ENCODE data around the gene CPED1. TPM values are rescaled to one million over a fixed set of nuclear protein-coding genes. Genes with fewer than 3 reads are reported as not detected.

Gene CPED1
- total RNA-seq, 1 experiment from 2014 or later, result 1.8 TPM

DNA sequence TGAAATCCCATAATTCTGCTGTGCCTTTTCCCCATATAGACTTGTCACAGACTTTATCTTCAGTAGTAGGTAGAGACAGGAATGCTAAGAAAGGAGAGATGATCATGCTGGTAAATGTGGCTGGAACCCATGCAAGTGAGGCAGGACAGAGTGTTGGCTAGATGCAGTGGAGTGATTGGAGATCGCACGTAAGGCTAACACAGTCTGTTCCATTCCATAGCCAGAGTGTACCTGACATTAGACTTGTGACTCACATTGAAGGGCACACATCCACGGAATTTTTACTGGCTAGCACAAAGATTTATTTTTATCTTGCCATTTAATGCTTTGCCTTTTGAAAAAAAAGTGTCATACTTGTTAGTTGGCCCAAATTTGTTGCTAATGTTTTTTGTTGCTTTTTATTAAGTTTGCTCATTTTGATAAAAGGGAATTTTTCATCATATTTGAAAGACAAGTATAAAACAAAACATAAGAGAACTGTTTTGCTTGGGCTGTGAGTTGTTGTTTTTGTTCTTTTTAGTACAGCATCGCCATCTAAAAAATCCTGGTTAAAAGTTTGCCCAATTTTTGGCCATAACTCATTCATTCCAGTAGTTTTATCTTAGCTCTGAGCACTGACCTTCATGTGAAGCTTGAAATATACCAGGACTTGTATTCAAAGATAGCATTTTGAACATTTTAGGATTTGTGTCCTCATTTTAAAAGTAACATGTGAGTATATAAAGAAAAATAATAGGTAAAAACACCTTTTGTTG, 81.0 kb downstream of the CPED1 start:
- ChIA-PET CTCF (no interaction called here), POLR2A (ENCODE audit: unreplicated experiment) (interaction anchor here (0.6 kb wide), 1 partner anchor 81 kb away, joined by 3 read pairs; the partner anchor contains the start of gene CPED1)
- Histone ChIP-seq H3K27ac (ENCODE audit: low read length) (no peak overlapping the region), H4K20me1 (ENCODE audit: low read length) (no peaks in the 10 kb centered on the region), H3K36me3 (ENCODE audit: low read depth, low read length) (no peaks in the 10 kb centered on the region), H3K4me2 (ENCODE audit: low read length) (no peak overlapping the region), H3K4me1 (ENCODE audit: insufficient read depth, low read length) (peaks cover 8% of the 10 kb centered on the region; the same call in 1 of the 2 replicates), H3K9me2 (replicated peaks; ENCODE audit: low read length) (no peaks in the 10 kb centered on the region), H2AFZ (ENCODE audit: low read length) (no peak overlapping the region), H3K9me3 (ENCODE audit: low read length) (no peaks in the 10 kb centered on the region), H3K79me2 (ENCODE audit: low read length) (no peaks in the 10 kb centered on the region), H3K27me3 (ENCODE audit: low read length) (no peaks in the 10 kb centered on the region), H3F3A (ENCODE audit: low read length, unreplicated experiment) (no peaks in the 10 kb centered on the region), H3K4me3 (ENCODE audit: low read length) (no peak overlapping the region), H3K9ac (ENCODE audit: low read length) (no peak overlapping the region)
- DNase-seq (peak; percentile 40), ATAC-seq (peak; percentile 96)
- intact Hi-C loops (cut with micrococcal nuclease), result no loop called here
- TF ChIP-seq, protein P1, sequence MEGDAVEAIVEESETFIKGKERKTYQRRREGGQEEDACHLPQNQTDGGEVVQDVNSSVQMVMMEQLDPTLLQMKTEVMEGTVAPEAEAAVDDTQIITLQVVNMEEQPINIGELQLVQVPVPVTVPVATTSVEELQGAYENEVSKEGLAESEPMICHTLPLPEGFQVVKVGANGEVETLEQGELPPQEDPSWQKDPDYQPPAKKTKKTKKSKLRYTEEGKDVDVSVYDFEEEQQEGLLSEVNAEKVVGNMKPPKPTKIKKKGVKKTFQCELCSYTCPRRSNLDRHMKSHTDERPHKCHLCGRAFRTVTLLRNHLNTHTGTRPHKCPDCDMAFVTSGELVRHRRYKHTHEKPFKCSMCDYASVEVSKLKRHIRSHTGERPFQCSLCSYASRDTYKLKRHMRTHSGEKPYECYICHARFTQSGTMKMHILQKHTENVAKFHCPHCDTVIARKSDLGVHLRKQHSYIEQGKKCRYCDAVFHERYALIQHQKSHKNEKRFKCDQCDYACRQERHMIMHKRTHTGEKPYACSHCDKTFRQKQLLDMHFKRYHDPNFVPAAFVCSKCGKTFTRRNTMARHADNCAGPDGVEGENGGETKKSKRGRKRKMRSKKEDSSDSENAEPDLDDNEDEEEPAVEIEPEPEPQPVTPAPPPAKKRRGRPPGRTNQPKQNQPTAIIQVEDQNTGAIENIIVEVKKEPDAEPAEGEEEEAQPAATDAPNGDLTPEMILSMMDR (conservative IDR thresholded peaks at IDR 0.05; ENCODE audit: low read depth, low read length), result no peak
- TF ChIP-seq EZH2 (IDR thresholded peaks at IDR 0.05; ENCODE audit: low read length, unreplicated experiment) (no peak), EZH2phosphoT487 (IDR thresholded peaks at IDR 0.05; ENCODE audit: borderline replicate concordance, low read length) (no peak)
- no TSS peak for BruUV-seq (replicated peaks)

DNA sequence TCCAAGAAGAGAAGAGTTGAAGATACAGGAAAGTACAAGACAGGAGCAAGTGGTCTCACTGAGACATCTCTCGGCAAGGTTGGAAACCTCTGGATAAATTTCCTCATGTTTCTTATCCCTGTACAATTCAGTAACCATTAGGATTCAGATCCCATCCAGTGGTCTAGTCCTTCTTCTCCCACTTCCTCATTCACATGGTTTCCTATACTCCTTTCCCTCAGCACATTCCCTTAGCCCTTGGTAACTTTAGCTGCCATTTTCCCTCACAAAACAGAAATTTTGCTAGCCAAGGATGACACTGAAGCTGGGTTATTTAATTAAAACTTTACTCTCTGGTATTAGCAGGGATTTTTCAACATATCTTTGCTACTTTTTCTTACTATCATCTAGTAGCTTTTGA, 82.6 kb downstream of the CPED1 start:
- no peak overlapping the region for H3K4me3 ChIP-seq (ENCODE audit: low read length)
- H2AFZ ChIP-seq (ENCODE audit: low read length), result no peak overlapping the region
- H3K9ac ChIP-seq (ENCODE audit: low read length), result no peak overlapping the region
- no peak for ATAC-seq
- no peaks in the 10 kb centered on the region for H4K20me1 ChIP-seq (ENCODE audit: low read length)
- H3K4me1 ChIP-seq (ENCODE audit: insufficient read depth, low read length), result peaks cover 12% of the 10 kb centered on the region
- H3K36me3 ChIP-seq (ENCODE audit: low read depth, low read length), result no peaks in the 10 kb centered on the region
- no peaks in the 10 kb centered on the region for H3K9me2 ChIP-seq (replicated peaks; ENCODE audit: low read length)
- no peaks in the 10 kb centered on the region for H3K9me3 ChIP-seq (ENCODE audit: low read length)
- no peaks in the 10 kb centered on the region for H3K27me3 ChIP-seq (ENCODE audit: low read length)
- no peaks in the 10 kb centered on the region for H3F3A ChIP-seq (ENCODE audit: low read length, unreplicated experiment)
- no peak for DNase-seq
- no peak overlapping the region for H3K27ac ChIP-seq (ENCODE audit: low read length)
- H3K4me2 ChIP-seq (ENCODE audit: low read length), result no peak overlapping the region
- intact Hi-C loops (cut with micrococcal nuclease), result no loop called here
- no peak for TF ChIP-seq EZH2phosphoT487 (IDR thresholded peaks at IDR 0.05; ENCODE audit: borderline replicate concordance, low read length)
- TF ChIP-seq, protein P1 (conservative IDR thresholded peaks at IDR 0.05; ENCODE audit: low read depth, low read length), result no peak
- ChIA-PET CTCF (no interaction called here), POLR2A (ENCODE audit: unreplicated experiment) (no interaction called here)
- BruUV-seq (replicated peaks), result no TSS peak
- no peaks in the 10 kb centered on the region for H3K79me2 ChIP-seq (ENCODE audit: low read length)

DNA sequence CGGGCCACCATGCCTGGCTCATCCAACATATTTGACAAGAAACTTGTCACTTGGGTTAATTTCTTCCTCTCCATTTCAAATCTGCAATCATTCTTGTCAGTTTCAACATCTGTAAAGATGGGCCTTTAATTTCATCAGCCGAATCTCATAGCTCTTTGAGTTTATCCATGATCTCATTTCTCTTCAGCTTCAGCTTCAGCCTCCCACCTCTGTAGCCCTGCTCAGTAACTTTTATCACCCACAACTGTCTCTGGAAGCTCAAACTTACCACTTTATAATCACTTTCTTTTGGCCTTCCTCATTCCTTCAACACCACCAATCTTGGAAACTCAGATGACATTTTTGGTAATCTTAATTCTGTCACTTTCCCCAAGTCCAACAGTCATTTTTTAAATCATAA, 83.2 kb downstream of the CPED1 start:
- TF ChIP-seq EZH2phosphoT487 (IDR thresholded peaks at IDR 0.05; ENCODE audit: borderline replicate concordance, low read length) (no peak), EZH2 (IDR thresholded peaks at IDR 0.05; ENCODE audit: low read length, unreplicated experiment) (no peak)
- TF ChIP-seq, protein P1 (conservative IDR thresholded peaks at IDR 0.05; ENCODE audit: low read depth, low read length), result no peak
- DNase-seq (no peak), ATAC-seq (no peak)
- Histone ChIP-seq H2AFZ (ENCODE audit: low read length) (no peak overlapping the region), H4K20me1 (ENCODE audit: low read length) (no peaks in the 10 kb centered on the region), H3K9me2 (replicated peaks; ENCODE audit: low read length) (no peaks in the 10 kb centered on the region), H3K4me3 (ENCODE audit: low read length) (no peak overlapping the region), H3K4me1 (ENCODE audit: insufficient read depth, low read length) (peaks cover 17% of the 10 kb centered on the region), H3K9ac (ENCODE audit: low read length) (no peak overlapping the region), H3K79me2 (ENCODE audit: low read length) (no peaks in the 10 kb centered on the region), H3K27me3 (ENCODE audit: low read length) (no peaks in the 10 kb centered on the region), H3K27ac (ENCODE audit: low read length) (no peak overlapping the region), H3F3A (ENCODE audit: low read length, unreplicated experiment) (no peaks in the 10 kb centered on the region), H3K4me2 (ENCODE audit: low read length) (no peak overlapping the region), H3K36me3 (ENCODE audit: low read depth, low read length) (no peaks in the 10 kb centered on the region), H3K9me3 (ENCODE audit: low read length) (no peaks in the 10 kb centered on the region)
- POLR2A ChIA-PET (ENCODE audit: unreplicated experiment), result no interaction called here
- no TSS peak for BruUV-seq (replicated peaks)
- CTCF ChIA-PET, result no interaction called here
- intact Hi-C loops (cut with micrococcal nuclease), result no loop called here

All from PC-3 (cell line).